ENCODE measurements around the gene CDC42EP4.
A peak's percentile ranks its signal among the peaks of the same experiment; 100 is the strongest.
"Not testable (repeated sequence)": the region's sequence is repeated elsewhere in the genome, so short reads cannot be mapped to it uniquely, and the experiment has no call there.

CDC42EP4 gene

DNA sequence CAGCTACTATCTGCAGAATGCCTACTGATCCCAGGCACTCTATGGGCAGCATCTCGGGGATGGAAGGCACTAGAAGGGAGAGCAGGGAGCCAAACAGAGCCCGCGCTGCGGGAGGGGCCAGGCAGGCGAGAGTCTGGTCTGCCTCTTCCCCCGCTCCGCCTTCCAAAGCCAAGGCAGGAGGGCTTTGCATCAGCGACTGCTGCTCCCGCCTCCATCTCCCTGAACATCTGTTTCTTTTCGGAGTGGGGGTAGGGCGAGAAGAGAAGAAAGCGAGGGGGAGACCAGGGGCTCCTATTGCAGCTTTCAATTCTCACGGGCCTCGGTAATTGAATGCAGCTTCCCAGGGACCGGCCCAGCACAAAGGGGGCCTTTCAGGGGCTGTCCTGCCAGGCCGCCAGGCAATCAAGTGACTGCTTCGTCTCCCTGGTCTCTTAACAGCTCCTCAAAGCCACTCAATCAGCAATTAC, 31.4 kb upstream of the CDC42EP4 start:
- DNase-seq = peak in 54 of 56 donors; percentile 32 to 92 (median 76)

DNA sequence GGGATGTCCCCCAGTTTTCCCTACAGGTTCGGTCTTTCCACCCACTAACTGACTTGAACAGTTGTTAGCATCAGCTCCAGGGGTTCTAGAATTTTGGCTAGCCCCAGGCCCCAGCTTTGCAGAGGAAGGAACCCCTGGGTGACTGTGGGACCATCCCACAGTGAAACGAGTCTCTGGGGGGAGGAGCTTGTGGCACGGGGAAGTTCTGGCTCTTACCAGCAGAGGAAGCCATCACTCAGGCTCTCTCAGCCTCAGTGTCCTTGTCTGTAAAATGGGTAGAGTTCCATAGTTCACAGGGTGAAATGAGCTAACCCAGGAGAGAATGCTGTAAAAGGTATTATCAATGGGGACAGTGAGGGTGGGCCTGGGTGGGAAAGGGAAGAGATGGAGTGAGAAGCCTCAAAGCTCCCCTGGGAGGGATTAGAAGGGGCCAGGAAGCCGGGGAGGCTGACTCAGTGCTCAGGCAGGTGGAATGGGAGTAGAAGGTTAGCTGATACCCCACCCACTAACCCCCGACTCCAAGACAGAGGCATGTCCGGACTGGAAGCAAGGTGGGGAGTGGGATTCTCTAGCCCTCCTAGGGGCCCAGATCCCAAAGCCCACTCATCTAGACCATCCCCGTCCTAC, 30.9 kb upstream of the CDC42EP4 start:
- peak in 2 of 56 donors; percentile 64 to 66 for DNase-seq

DNA sequence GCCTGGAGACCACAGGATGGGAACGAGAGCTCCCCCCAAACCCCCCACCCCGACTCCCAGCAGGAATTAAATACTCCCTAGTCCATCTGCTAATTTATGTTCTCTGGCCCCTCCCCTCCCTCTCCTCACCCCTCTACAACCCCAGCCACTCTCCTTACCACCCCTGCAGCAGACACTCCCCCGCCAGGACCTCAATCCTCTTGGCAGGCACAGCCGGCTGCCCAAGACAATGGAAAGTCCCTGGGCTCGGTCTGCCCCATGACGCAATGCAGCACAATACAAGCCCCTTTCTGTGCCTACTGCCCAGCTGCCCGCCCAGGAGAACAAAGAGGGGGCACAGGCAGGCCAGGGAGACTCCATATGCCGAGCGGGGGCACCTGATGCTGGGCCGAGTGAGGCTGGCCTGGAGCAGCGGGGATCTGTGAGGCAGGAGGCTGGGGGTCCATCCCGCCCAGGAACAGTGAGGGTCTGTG, 30.3 kb upstream of the CDC42EP4 start:
- peak; percentile 51 to 98 (median 92) for DNase-seq

DNA sequence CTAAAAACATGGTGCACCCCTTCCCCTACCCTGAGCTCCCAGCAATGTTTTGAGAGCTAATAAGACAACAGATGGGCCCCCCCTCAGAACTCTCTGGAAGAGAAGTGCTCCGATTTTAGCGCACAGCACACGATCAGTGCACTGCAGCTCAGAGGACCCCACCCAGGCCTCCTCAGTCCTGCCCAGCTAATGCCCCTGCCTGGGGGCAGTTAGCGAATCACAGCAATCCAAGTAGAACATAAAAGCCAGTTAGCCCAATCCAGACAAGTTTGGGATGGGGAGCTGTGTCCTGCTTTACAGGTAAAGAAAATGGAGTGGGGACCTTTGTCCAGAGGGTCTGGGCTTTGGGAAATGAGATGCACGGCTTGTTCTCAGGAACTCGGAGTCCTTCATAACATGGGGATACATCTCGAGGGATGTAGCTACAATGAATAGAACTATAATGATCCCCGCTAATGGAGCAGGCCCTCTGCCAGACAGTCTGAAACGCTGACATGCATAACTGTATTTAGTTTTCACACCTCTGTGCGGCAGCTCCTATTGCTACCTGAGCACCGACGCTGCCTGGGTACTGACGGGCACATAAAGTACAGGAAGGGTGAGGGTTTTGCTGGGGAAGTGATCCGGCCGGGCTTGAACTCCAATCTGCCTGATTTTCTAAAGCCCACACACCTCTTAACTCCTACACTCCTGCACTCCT, 29.7 kb upstream of the CDC42EP4 start:
- peak in 2 of 56 donors; percentile 49 to 56 for DNase-seq

DNA sequence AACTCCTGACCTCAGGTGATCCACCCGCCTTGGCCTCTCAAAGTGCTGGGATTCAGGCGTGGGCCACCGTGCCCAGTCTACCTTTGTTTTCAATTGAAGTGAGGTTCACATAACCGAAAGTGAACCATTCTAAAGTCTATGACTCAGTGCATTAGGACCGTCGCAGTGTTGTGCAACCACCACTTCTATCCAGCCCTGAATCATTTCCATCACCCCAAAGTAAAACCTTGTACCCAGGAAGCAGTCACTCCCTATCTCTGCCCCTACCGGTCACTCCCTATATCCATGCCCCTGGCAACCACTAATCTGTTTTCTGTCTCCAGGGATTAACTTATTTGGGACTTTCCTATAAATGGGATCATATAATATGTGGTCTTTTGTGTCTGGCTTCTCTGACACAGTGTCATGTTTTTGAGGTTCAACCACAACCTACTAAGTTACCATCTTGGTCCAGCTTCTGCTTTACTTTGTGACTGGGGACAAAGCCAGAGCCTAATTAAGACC, 28.3 kb upstream of the CDC42EP4 start:
- DNase-seq = no peak

DNA sequence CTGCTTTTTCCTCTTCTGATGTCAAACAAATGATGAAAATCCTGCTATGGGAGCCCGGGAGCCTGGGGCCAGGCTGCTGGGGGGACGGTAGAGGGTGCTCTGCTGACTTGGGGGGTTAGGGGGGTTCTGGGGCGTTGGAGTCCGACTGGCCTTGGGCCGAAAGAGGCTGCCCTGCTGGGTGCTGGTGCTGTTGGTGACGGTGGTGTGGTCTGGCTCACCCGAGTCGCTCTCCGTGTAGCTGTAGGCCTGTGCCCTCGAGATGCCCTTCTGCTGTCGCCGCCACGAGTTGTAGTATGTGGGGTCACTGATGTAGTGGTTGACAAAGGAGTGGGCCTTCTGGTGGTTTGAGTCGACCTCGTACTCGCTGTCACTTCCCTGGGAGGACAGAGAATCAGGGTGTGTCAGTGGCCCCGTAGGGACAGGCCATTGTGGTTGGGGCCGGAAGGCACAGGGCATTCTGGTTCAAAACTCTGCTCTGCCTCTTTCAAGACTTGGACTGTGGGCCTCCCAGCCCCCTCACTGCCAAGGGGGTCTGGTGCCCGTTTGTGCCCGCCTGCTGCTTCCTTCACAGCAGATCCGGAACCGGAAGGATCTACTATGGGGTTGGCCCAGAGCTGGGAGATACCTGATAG, 26.9 kb upstream of the CDC42EP4 start:
- no peak for DNase-seq

DNA sequence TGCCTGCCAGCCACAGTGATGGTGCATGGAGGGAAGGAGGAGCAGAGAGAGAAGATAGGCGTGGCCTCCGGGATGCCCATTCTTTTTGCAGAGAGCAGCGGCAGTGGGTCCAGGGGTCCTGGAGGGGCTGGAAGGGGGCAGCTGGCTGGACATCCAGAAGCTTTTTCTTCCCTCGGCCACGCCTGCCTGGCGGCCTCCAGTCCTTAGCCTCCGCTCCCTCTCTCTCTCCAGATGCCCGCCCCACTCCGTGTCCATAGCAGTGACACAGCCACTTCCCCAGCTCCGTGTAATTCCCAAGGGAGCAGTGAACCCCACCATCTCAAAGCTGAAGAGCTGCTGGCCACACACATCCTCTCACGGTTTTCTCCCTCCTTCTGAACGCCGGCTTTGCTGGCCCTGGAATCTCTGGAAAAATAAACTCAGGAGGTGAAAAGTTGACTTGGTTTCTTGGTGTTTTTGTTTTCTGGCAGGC, 26.3 kb upstream of the CDC42EP4 start:
- peak in 10 of 56 donors; percentile 12 to 50 (median 32) for DNase-seq

DNA sequence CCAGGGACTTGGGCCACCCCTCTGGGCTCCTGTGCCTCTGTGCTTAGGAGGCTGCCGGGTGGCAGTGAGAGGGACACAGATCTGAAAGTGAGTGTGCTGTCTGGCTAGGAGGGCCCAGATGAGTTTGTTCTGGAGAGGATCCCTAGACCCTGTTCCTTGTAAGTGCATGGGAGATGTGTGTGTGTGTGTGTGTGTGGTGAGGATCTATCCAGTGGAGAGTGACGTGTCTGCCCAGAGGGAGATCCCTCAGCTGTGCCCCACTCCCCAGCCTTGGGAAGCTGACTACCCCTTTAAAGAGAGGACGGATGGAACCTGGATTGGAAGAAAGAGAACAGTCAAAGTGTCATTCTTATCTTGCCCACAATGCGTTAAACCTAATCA, 25.5 kb upstream of the CDC42EP4 start:
- no peak for DNase-seq

DNA sequence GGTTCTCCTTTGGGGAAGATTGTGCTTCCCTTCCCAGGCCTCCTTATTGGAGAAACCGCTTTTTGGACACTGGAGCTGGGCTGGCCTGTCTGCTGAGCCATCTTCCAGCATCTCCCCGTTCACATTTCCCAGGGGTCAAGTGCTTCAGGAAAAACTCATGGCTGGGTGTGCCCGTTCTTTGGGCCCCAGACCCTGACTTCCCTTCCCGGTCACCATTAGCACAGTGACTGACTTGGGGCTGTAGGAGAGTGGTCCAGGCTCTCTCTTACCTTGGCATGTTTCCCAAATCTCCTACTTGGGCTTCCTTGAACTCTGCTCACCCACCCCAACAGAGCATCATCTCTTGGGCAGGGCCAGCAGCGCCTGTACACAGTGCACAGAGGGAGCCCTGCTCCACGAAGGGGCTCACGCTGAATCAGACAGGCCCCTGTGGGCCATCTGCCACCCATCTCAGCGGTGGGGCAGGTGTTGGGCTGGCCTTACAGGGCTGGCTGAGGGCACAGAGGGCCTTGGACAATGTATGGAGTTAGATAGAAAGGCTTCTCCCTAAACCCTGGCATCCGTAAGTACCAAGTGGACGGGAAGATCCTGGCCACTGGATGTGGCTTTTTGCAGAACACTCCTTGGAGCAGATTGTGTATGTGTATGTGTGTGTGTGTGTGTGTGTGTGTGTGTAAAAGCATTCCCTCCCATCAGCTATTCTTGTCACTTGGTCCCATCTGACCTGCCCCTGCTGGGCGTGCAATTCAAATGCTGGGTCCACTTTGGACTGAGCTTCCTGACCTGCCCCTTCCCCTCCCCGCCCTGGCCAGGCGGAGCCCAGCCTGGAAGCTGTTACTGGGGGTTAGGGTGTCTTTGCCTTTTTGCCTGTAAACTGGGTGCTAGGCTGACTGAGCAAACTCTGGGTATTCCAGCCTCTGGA, 24.9 kb upstream of the CDC42EP4 start:
- no peak for DNase-seq

DNA sequence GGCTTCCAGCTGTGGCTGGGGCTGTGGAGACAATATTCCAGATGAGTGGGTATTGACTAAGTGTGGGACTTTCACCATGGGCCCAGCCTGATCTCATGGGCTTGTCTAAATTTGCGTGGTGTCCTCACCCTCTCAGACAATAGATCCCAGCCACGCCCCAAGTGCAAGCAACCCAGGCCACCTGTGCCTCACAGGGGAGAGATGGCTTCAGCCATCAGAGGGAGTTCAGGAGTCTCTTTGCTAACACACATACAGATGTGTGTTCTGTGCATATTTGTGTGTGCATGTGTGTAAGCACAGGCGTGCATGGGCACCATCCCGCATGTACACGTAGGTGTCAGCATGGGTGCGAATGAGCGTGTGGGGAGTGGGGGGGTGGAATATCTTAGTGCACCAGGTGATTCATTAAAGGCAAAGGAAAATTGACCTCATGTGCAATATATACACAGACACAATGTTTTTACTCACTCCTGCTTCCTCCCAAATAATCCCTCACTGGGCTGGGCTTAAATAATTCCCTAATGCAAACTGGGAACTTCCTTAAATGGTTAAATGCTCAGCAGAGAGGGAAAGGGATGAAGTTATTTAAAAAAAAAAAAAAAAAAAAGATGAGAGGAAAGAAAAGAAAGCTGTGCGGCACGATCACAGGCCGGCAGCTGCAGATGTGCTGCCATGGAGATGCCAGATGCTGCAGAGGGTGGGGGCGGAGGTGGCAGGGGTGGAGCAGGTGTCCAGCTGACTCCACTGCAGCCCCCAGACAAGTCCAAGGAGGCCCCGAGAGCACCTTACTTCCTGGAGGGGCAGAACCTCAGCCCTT, 24.0 kb upstream of the CDC42EP4 start:
- no peak for DNase-seq

DNA sequence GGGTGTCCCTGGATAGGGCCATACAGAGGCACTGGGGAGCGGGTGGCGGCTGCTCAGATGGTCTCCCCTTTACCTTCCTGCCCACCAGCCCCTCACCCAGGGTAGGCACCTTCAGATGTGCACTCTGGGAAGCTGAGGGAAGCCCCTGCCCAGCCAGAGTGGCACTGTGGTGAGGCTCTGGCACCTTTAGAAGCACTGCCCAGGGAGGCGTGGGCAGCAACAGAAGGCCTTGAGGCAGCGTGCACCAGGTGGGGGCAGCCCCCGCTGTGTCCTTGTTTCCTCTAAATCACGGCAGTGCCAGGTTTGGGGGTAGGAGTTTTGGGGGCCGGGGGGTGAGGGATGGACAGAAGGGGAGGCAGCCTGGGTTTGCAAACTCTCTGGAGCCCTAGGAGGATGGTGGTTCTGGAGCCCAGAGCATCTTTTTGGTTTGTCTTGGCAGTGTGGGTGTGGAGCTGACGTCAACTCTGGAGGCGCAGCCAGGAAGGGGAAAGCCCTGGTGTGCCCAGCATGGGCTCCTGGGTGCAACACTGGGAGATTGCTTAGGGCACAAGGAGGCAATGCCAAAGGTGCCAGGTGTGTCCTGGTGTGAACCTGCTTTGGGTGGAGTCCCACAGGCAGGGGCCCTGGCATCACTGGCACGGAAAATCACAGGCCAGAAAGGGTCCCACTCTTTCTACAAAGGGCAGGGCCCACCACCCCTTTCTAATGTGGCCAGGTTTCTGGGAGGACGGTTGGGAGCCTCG, 23.1 kb upstream of the CDC42EP4 start:
- no peak for DNase-seq

DNA sequence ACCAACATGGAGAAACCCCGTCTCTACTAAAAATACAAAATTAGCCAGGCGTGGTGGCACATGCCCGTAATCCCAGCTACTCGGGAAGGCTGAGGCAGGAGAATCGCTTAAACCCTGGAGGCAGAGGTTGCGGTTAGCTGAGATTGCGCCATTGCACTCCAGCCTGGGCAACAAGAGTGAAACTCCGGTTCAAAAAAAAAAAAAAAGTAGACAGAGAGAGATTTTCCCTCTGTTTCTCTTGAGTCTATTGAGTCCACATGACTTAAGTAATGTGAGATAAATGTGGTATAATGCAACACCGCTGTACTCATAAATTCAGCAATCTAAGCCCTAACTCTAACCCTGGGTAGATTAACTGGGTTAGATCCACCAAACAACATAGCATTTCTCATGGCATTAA, 21.6 kb upstream of the CDC42EP4 start:
- not testable (repeated sequence) for DNase-seq

DNA sequence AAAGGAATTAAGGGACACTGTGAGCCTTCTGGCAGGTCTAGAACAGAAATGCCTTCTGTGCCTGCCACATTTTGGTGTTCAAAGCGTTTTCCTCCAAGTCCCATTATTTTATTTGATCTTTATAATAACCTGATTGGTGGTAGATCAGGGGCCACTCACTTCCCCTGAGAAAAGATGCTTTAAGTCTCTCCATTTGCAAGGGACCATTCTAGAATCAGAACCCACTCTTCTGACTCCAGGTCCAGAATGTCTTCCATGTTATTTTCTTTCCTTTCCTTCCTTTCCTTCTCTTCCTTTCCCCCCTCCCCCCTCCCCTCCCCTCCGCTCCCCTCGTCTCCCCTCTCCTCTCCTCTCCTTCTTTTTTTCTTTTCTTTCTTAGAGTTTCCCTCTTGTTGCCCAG, 19.3 kb upstream of the CDC42EP4 start:
- DNase-seq = no peak

DNA sequence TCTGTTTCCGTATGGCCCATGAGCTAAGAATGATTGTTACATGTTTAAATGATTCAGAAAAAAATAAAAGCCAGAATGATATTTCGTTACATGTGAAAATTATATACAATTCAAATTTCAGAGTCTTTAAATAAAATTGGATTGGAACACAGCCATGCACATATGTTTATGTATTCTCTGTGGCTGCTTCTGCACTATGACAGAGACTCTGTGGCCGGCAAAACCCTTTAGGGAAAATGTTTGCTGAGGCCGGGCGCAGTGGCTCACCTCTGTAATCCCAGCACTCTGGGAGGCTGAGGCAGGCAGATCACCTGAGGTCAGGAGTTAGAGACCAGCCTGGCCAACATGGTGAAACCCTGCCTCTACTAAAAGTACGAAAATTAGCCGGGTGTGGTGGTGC, 15.9 kb upstream of the CDC42EP4 start:
- DNase-seq = no peak

DNA sequence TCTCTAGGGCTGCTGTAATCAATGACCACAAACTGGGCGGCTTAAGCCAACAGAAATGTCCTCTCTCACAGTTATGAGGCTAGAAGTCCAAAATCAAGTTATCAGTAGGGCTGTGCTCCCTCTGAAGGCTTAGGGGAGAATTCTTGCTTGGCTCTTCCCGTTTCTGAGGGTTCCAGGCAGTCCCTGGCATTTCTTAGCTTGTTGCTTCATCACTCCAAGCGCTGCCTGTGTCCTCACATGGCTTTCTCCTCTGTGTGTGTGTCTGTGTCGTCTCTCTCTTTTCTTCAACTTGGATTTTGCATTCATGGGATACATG, 13.7 kb upstream of the CDC42EP4 start:
- no peak for DNase-seq

DNA sequence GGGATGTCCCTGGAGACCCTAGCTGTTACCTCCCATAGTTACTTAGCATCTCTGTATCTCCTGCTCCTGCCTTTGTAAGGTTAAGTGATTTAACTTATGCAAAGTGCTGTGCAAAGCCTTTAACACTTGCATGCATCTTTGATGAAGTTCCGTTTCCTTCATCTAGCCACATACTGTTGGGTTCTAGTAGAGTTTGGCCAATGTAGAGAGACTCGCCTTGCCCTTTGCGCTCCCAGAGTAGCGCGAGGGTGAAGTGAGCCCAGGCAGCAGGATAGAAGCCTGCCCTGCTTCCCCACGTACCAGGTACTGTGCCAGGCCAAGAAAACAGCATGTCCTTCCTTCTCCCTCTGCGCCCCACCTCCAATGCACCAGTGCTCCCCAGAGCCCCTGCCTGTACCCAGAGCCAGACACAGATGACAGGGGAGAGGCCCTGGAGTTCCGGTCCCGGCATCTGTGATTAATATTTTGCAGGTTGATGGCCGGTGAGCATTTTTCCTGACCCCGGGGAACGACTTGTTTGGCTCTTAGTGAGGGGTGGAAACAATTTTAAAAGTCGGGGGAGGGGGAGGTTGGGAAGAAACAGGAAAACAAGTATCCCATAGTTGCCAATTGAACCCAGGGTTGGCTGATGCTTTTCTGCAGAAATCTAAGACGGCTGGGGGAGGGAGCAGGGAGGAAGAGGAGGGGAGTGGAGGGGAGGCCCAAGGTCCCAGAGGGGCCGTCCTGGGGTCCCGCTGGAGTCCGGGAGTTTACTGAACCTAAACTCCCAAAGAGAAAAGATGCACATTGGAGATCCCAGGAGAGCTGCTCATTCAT, 13.1 kb upstream of the CDC42EP4 start:
- no peak for DNase-seq

DNA sequence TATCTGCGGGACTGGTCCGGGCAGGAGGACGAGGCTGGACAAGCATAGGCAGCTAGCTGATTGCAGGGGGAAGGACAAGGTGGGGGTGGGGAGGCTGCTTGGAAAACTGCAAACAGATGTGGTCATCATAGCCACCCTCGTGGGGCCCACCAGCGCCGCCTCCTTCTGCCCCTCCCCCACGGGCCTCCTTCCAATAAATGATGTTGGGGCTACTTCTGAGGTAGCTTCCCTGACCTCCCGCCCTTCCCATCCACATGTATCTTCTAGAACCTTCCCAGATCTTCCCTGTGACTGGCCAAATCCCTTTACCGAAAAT, 12.3 kb upstream of the CDC42EP4 start:
- DNase-seq = no peak

DNA sequence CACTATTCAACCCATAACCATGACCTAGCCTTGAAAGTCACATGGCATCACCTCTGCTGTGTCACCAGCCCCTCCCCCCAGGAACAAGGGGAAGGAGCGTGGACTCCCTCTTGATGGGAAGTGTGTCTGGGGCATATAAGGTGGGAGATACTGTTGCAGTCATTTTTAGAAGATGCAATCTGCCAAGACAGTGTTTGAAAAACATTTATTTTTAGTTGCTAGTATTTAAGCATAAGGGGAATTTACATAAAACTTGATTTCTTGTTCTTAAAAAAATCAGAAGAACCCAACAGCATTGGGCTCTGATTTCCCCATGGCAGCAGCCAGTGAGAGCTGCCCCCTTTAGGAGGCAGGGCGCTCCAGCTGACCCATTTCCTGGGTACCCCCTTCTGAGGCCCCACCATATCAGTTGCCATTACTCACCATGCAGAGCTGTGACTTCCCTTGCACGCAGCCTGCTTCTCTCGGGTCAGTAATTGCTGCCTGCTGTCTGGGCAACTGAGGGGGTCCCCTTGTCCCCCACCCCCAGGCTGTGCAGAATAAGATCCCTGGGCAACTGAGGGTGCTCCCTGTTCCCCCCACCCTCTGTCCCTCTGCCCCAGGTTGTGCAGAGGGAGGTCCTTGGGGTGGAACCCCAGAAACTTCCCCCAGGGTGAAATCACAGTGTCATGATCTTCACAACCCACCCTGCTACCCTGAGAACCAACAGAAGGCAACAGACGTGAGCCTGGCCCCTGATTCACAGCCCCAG, 11.8 kb upstream of the CDC42EP4 start:
- no peak for DNase-seq

All from nucleus accumbens (tissue), 56 donors.